HG03342 (cell line): ENCODE data around the gene GPAM.
"Not testable (repeated sequence)": the region's sequence is repeated elsewhere in the genome, so short reads cannot be mapped to it uniquely, and the experiment has no call there.

Source experiments
- ATAC-seq: cut with Tn5 transposase; IDR thresholded peaks from one replicate; pipeline ENCODE4 v1.9.1; 2021; ENCODE audit warnings: mild to moderate bottlenecking, moderate library complexity; ENCODE audit not compliant: unreplicated experiment

The GPAM gene

GRCh38 chr10:112216151-112216550 is 32.6 kb upstream of the GPAM start:
- no peak for ATAC-seq

GRCh38 chr10:112215342-112215774 is 31.8 kb upstream of the GPAM start:
- ATAC-seq = no peak

DNA sequence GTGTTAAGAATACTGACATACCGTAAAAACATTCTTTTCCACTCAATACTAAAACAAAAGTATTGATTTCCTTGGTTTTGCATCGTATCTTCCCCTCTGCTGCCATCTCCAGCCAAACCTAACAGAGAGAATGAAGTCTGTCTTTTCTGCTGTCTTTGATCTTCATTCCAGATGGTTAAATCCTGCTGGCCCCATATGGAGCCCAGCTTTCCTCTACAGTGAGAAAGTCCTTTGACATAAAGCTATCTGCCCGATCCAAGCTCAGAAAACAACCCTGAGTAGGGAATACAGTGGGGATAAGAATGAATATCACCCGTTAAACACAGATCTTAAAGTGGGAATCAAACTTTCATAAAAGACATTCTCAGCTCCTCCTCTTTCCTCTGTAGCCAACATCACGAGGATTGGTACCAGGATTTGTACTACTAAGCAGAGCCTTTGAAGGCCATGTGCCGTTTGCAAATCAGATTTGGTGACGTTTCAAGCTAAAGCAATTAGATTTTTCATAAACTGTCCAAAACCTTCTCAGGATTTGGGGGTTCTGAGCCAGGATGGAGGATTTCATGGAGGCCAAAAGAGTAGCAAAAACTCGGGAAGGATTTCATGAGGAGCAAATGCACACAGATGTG is 30.8 kb upstream of the GPAM start:
- no peak for ATAC-seq

DNA sequence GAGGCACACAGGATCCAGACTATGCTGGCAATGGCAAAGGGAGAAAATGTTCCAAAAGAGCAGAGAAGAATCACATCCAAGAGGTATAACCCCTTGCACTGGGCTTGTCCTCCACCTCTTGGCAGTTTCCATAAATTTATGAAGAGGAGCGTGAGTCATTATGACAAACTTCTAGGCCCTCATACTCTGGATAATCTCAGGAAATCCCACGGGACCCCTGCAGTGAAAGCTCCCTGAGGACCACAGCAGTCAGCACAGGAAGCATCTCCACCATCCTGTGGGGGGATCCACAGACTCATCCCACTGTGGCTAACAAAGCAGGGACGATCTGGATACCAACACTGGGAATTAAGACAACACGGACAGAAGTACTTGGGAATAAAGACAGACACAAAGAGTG is 30.3 kb upstream of the GPAM start:
- ATAC-seq = no peak

GRCh38 chr10:112213098-112213823 is 29.7 kb upstream of the GPAM start:
- ATAC-seq = peak; percentile 71

DNA sequence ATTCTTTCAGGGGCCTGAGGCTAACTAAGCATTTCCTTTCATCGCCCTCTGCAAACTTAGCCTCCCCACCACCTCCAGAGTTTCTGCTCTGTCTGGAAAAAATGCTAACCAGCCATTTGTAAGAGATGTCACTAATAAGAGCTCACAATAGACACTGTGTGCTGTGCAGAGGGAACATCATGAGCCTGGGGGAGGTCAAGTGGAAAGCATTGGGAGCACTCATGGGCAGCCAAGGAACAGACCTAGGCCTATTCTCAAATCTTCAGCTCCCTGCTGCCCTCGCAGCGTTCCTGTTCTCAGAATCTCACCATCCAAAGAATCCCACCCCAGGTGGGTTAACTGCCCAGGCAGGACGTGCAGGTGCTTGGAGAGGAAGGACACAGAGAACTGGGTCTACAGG is 27.1 kb upstream of the GPAM start:
- ATAC-seq = no peak

DNA sequence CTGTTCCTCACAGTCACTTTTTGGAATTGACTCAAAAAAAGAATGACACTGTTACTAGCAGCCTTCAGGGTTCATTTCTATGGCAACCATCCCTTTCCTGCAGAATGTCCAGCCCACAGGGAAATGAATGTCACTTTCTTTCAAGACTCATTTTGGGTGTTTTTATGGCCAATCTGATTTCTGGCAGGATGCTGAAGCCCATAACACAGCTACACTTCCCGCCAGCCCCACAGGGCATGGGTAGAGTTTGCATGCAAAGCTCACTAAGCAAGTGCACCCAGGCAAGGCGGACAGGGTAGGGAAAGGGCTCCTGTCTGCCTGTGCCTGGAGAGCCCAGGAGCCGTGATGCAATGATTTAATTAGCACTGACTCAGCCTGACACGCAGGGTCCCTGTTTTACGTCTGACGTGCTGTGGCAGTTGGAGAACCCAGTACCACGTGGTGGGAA is 26.1 kb upstream of the GPAM start:
- no peak for ATAC-seq

GRCh38 chr10:112208997-112209396 is 25.4 kb upstream of the GPAM start:
- no peak for ATAC-seq

DNA sequence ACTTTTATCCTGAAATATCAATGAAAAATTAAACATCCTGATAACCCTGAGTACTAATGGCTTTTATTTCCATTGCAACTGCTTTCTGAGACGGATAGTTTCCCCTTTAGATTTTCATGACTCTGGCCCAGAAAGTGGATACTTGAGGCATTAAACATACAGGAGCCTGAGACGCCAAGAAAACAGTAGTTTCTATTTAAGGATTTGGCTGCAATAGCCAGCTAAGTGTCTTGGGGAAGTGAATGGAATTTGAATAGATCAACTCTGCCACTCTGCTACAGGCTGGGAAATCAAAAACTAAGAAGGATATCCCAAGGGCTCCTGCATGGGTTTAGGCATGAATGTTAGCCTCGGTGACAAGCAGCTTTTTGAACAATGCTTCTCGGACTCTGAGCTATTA is 24.7 kb upstream of the GPAM start:
- ATAC-seq = no peak

DNA sequence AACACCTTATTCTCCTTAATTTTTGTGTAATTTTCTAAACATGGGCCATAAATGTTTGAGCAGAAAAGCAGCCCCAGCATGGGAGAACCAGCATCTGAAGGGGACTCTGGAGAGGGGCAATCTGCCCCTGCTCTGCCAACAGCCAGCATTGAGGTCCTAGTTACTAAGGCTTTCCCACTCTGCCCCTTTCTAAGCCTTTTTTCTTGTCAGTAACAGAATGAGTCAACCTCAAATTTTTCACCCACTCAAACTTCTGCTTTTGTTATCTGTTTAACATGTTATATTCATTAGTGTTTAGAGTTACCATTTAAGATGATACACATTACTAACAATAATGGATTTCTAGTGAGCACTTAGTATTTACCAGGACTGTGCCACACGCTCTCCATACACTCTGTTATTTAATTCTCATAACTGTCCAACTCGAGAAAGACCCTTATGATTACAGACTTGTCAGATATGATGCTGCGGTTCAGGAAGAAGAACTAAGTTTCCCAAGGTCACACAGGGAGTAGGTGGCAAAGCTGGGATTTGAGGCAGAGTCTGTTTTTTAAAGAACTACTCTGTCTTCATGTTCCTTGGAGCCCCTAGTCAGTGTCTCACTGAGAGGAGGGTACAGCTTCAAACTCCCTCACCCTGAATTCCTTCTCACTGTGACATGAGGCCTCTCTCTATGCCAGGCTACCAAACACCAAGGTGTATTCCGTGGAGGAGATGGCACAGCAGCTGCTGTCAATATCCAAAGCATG is 19.9 kb upstream of the GPAM start:
- ATAC-seq = peak; percentile 69

DNA sequence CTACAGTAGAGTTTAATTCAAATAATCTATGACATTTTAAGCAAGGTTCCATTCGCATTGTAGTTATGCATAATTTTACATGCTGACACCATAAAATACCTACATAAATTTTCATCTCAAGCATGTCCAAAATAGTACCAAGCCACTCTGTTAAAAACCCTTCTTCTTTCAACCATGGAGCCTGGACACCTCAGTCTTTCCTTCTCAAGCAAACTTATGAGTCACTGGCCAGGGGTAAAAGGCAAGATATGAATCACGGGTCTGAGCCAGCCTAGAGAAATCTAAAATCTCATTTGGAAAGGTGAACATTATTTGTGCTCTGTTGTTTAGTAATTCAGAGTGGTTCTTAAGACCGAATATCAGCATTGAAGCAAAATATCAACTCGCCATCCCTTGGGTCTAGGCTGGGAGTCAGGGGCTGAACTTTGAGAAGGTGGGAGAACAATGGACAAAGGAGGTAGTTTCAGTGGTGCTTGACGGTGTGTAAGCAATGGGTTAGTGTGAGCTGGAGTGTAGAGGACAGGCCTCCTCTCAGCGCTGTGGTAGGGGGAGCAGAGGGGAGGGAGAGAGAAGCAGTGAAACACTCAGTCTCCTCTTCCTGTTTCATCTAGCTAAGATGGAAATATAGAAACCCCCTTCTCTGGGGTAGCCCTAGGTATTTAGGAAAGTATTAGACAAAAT is 19.1 kb upstream of the GPAM start:
- ATAC-seq = peak; percentile 90

- ATAC-seq = no peak
These were observed 18.5 kb upstream of the GPAM start for GRCh38 chr10:112202076-112202475.

DNA sequence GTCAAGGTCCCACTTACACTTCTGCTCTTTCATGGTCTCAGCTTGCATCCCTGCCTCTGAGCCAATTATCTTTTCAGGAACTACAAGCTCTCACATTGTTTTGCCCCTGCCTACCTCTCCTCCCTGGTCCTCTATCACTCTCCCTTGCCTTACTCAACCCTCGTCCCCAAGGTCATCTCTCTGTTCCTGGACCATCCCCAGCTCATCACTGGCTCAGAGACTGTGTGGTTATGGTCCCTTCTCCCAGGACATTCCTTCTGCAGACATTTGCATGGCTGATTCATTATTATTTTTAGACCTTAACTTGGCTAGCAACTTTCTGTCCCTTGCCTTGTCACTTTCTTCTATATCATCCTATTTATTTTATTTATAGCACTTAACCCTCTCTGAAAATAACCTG is 17.8 kb upstream of the GPAM start:
- ATAC-seq = no peak

DNA sequence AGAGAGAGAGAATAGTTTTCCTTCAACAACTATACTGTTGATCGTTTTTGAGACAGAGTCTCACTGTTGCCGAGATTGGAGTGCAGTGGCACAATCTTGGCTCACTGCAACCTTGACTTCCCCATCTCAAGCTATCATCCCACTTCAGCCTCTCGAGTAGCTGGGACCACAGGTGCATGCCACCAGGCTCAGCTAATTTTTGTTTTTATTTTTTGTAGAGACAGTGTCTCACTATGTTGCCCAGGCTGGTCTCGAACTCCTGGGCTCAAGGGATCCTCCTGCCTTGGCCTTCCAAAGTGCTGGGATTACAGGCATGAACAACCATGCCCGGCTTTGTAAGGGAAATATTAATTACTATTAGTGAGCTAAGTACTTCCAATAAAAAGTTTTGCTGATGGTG is 16.7 kb upstream of the GPAM start:
- ATAC-seq = not testable (repeated sequence)

GRCh38 chr10:112197662-112198061 is 14.1 kb upstream of the GPAM start:
- ATAC-seq = not testable (repeated sequence)

- no peak for ATAC-seq
These were observed 11.7 kb upstream of the GPAM start for GRCh38 chr10:112195224-112195623.

DNA sequence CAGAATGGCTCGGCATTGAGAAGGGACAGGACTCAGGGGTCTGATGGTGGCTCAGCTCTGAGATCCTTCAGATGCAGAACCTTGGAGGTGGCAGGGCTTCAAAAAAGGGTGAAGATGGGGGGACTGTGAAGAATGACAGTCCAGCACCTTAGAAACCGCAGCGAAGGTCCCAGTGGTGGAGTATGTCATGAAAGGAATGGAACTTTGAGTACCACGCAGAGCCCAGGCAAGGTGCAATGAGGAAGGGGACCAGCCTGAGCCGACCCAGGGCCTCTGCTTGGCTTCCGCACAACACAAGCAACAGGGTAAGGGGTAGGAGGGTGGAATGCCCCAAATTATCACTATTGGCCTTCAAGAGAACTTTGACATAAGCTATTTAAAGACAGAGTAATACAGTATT is 8.2 kb upstream of the GPAM start:
- ATAC-seq = no peak

GRCh38 chr10:112191041-112191590 is 7.6 kb upstream of the GPAM start:
- ATAC-seq = no peak

DNA sequence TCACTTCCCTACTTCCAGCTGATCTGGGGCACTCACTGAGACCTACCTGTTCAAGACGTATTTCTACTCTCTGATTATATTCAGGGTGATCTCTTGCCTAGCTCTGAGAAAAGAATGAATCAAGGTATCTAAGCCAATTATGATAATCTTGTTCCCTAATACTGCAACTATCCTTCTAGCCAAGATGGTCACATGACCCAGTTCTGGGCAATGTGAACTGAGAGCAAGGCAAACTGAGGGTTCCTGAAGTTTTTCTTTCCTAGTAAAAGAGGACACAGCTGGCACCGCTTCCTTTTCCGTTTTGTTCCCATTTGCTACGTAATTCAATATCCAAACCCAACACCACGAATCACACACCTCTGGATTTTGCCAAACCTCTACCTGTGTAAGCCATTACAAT is 5.9 kb upstream of the GPAM start:
- no peak for ATAC-seq

DNA sequence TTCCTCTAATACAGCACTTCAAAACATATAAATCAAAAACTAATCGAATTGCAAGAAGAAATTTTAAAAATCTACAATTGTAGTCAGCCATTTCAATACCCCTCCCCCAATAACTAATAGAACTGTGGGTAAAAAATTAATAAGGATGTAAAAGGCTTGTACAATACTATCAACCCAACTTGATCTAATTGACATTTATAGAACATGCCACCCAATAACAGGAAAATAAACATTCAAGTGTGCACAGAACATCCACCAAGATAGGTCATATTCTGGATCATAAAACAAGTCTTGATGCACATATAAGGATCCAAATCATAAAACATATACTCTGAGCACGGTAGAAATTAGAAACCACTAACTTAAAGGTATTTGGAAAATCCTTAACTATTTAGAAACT is 4.0 kb upstream of the GPAM start:
- ATAC-seq = no peak

DNA sequence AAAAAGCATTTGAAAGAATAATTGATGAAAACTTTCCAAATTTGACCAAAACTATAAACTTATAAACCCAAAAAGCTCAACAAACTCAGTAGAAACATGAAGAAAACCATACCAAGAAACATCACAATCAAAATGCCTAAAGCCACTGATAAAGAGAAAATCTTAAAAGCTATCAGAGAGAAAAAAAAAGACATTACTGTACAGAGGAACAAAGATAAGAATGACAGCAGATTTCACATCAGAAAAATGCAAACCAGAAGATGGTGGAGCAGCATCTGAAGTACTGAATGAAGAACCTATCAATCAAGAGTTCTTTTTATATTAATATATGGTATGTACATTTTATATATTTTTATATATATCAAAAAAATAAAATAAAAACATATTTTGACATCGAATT is 2.4 kb upstream of the GPAM start:
- no peak for ATAC-seq
